ENCODE results near the gene USP37. TPM values are rescaled to one million over a fixed set of nuclear protein-coding genes. Genes with fewer than 3 reads are reported as not detected.

USP37 gene
- total and polyA plus RNA-seq, 2 of the 13 experiments (the other 11 are each of a cell fraction or from before 2014, with no cell fraction given), result 6.5 to 30.6 TPM

GRCh38 chr2:218569038-218569431, 884 bp upstream of the USP37 start (continued):
- TF ChIP-seq GABPB1 (CRISPR knock-in tag; IDR thresholded peaks at IDR 0.05) (no peak; the same call in 1 of the 2 replicates), MAX (IDR thresholded peaks at IDR 0.05) (no peak; the same call in 1 of the 2 replicates), ZNF549 (CRISPR knock-in tag; IDR thresholded peaks at IDR 0.05) (no peak), ZNF816 (CRISPR knock-in tag; IDR thresholded peaks at IDR 0.05; ENCODE audit: borderline replicate concordance) (no peak), MEIS1 (CRISPR knock-in tag; IDR thresholded peaks at IDR 0.05; ENCODE audit: borderline replicate concordance) (no peak), RBM39 (IDR thresholded peaks at IDR 0.05; ENCODE audit: low read depth, low read length, poor library complexity, severe bottlenecking) (peak; percentile 45), SRSF4 (IDR thresholded peaks at IDR 0.05; ENCODE audit: low read depth, low read length, poor library complexity, severe bottlenecking) (no peak), SMAD1 (CRISPR knock-in tag; IDR thresholded peaks at IDR 0.05; ENCODE audit: borderline replicate concordance, low read depth) (no peak), MAFG (CRISPR knock-in tag; IDR thresholded peaks at IDR 0.05) (no peak), ZNF598 (CRISPR knock-in tag; IDR thresholded peaks at IDR 0.05; ENCODE audit: borderline replicate concordance) (no peak), ZNF556 (CRISPR knock-in tag; IDR thresholded peaks at IDR 0.05; ENCODE audit: borderline replicate concordance) (no peak), SIX4 (CRISPR knock-in tag; IDR thresholded peaks at IDR 0.05) (no peak), ZNF274 (CRISPR knock-in tag; IDR thresholded peaks at IDR 0.05) (no peak), HMG20B (CRISPR knock-in tag; conservative IDR thresholded peaks at IDR 0.05) (no peak), ZNF672 (CRISPR knock-in tag; IDR thresholded peaks at IDR 0.05) (no peak), ZNF34 (CRISPR knock-in tag; IDR thresholded peaks at IDR 0.05; ENCODE audit: borderline replicate concordance) (no peak; the same call in 1 of the 2 replicates), SMARCE1 (IDR thresholded peaks at IDR 0.05; ENCODE audit: borderline replicate concordance) (no peak), ZNF33A (CRISPR knock-in tag; IDR thresholded peaks at IDR 0.05; ENCODE audit: borderline replicate concordance) (no peak), GABPA (IDR thresholded peaks at IDR 0.05; ENCODE audit: low read depth, low read length) (no peak), GABPA (CRISPR knock-in tag; IDR thresholded peaks at IDR 0.05; ENCODE audit: low read depth) (no peak), MED1 (CRISPR knock-in tag; IDR thresholded peaks at IDR 0.05) (no peak; the same call in 1 of the 2 replicates)
- TF ChIP-seq, protein P1, sequence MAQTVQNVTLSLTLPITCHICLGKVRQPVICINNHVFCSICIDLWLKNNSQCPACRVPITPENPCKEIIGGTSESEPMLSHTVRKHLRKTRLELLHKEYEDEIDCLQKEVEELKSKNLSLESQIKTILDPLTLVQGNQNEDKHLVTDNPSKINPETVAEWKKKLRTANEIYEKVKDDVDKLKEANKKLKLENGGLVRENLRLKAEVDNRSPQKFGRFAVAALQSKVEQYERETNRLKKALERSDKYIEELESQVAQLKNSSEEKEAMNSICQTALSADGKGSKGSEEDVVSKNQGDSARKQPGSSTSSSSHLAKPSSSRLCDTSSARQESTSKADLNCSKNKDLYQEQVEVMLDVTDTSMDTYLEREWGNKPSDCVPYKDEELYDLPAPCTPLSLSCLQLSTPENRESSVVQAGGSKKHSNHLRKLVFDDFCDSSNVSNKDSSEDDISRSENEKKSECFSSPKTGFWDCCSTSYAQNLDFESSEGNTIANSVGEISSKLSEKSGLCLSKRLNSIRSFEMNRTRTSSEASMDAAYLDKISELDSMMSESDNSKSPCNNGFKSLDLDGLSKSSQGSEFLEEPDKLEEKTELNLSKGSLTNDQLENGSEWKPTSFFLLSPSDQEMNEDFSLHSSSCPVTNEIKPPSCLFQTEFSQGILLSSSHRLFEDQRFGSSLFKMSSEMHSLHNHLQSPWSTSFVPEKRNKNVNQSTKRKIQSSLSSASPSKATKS (CRISPR knock-in tag; IDR thresholded peaks at IDR 0.05), result peak; percentile 96; the same call in 1 of the 2 replicates
- TF ChIP-seq, protein P2, sequence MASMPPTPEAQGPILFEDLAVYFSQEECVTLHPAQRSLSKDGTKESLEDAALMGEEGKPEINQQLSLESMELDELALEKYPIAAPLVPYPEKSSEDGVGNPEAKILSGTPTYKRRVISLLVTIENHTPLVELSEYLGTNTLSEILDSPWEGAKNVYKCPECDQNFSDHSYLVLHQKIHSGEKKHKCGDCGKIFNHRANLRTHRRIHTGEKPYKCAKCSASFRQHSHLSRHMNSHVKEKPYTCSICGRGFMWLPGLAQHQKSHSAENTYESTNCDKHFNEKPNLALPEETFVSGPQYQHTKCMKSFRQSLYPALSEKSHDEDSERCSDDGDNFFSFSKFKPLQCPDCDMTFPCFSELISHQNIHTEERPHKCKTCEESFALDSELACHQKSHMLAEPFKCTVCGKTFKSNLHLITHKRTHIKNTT (CRISPR knock-in tag; IDR thresholded peaks at IDR 0.05), result no peak
- TF ChIP-seq, protein P3, sequence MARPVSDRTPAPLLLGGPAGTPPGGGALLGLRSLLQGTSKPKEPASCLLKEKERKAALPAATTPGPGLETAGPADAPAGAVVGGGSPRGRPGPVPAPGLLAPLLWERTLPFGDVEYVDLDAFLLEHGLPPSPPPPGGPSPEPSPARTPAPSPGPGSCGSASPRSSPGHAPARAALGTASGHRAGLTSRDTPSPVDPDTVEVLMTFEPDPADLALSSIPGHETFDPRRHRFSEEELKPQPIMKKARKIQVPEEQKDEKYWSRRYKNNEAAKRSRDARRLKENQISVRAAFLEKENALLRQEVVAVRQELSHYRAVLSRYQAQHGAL (CRISPR knock-in tag; IDR thresholded peaks at IDR 0.05; ENCODE audit: not compliant biosample characterization), result no peak

All from HepG2 (cell line).